GM12878 (cell line): ENCODE measurements around the gene HTRA2. TPM values are rescaled to one million over a fixed set of nuclear protein-coding genes. Genes with fewer than 3 reads are reported as not detected.

ENCODE experiments used
- ASH2L ChIP-seq: fragments of 300-600, 200-600 bp; sonication (generic); IDR thresholded peaks from 2 replicates; pipeline ENCODE4 v1.6.1; 2017; ENCODE audit warnings: low read depth, mild to moderate bottlenecking, borderline replicate concordance
- CBFB ChIP-seq: IDR thresholded peaks from 2 replicates; pipeline ENCODE4 v1.6.1; 2016; ENCODE audit warnings: antibody characterized with exemption, low read depth
- FOXK2 ChIP-seq: fragments of 450-650 bp; IDR thresholded peaks from 2 replicates; pipeline ENCODE4 v1.6.1; 2017; ENCODE audit warnings: mild to moderate bottlenecking, moderate library complexity
- MEF2A ChIP-seq: IDR thresholded peaks from 2 replicates; pipeline ENCODE4 v1.6.1; 2011; ENCODE audit warnings: low read depth, mild to moderate bottlenecking, low read length, moderate library complexity; ENCODE audit not compliant: insufficient read depth
- NBN ChIP-seq: fragments of 450-650 bp; IDR thresholded peaks from 2 replicates; pipeline ENCODE4 v1.6.1; 2016
- NFIC ChIP-seq: IDR thresholded peaks from 2 replicates; pipeline ENCODE4 v1.6.1; 2012; ENCODE audit warnings: low read depth, mild to moderate bottlenecking, inconsistent platforms, low read length, moderate library complexity
- PAX5 ChIP-seq: IDR thresholded peaks from 2 replicates; pipeline ENCODE4 v1.6.1; 2011; ENCODE audit warnings: low read depth, low read length, borderline replicate concordance
- RAD51 ChIP-seq: fragments of 450-650 bp; IDR thresholded peaks from 2 replicates; pipeline ENCODE4 v1.6.1; 2016; ENCODE audit warnings: moderate library complexity, mild to moderate bottlenecking, inconsistent platforms
- RELA ChIP-seq: fragments of 450-650 bp; IDR thresholded peaks from 2 replicates; pipeline ENCODE4 v1.8.0; 2014; ENCODE audit warnings: borderline replicate concordance; ENCODE audit not compliant: partially characterized antibody
- SMC3 ChIP-seq: IDR thresholded peaks from 2 replicates; pipeline ENCODE4 v1.6.1; 2011; ENCODE audit warnings: low read length, improper control_type of control experiment, borderline replicate concordance
- SP1 ChIP-seq: IDR thresholded peaks from one replicate; pipeline ENCODE4 v1.6.1; 2011; ENCODE audit warnings: low read depth, low read length
- STAT3 ChIP-seq: IDR thresholded peaks from 2 replicates; pipeline ENCODE4 v1.6.1; 2011; ENCODE audit warnings: low read depth, low read length, improper control_type of control experiment
- TCF7 ChIP-seq: IDR thresholded peaks from 2 replicates; pipeline ENCODE4 v1.6.1; 2014; ENCODE audit warnings: antibody characterized with exemption, borderline replicate concordance
- WRNIP1 ChIP-seq: IDR thresholded peaks from 2 replicates; pipeline ENCODE4 v1.6.1; 2011; ENCODE audit warnings: low read depth, low read length, improper control_type of control experiment, borderline replicate concordance
- ZBED1 ChIP-seq: IDR thresholded peaks from 2 replicates; pipeline ENCODE4 v1.6.1; 2016; ENCODE audit warnings: borderline replicate concordance
- ZNF384 ChIP-seq: IDR thresholded peaks from 2 replicates; pipeline ENCODE4 v1.6.1; 2012; ENCODE audit warnings: low read depth, mild to moderate bottlenecking, low read length, improper control_type of control experiment, borderline replicate concordance
- polyA plus RNA-seq, 11 experiments: library from polyadenylated mRNA; depleted of rRNA in 4 of 11; unstranded in 6 of 11; stranded (reverse) in 5 of 11; fragments of >200 nt; fragmentation: Nextera tagmentation in 4 of 11; fragmentation: Illumina TruSeq in 1 of 11; extraction: Ambion mirVana in 4 of 11; extraction: Trizol in 1 of 11; gene quantifications; 1 replicate in 1 of 11; 2 replicates in 10 of 11; pipeline versions ENCODE4 v1.2.1 to v1.2.3, GENCODE V29; 2011 to 2016; ENCODE audit warnings: inconsistent platforms in 2 of 11, missing spikeins in 2 of 11, low read depth in 1 of 11
- total RNA-seq, 4 experiments: library from RNA; depleted of rRNA in 3 of 4; stranded (reverse); fragments of >200 nt in 3 of 4; fragmentation: Illumina TruSeq in 1 of 4; extraction: Trizol in 1 of 4; gene quantifications; 2 replicates each; pipeline versions ENCODE4 v1.2.1 to v1.2.3, GENCODE V29; 2013 to 2021
- TF ChIP-seq, protein P1 (sequence below): fragments of 450-650 bp; IDR thresholded peaks from 2 replicates; pipeline ENCODE4 v1.6.1; 2018; ENCODE audit warnings: mild to moderate bottlenecking, low read depth, moderate library complexity; ENCODE audit not compliant: partially characterized antibody
- TF ChIP-seq, protein P2 (sequence below): fragments of 450-650 bp; IDR thresholded peaks from 2 replicates; pipeline ENCODE4 v1.6.1; 2017; ENCODE audit warnings: mild to moderate bottlenecking, moderate library complexity
- TF ChIP-seq, protein P3 (sequence below): IDR thresholded peaks from 2 replicates; pipeline ENCODE4 v1.6.1; 2012; ENCODE audit warnings: low read length, inconsistent platforms

Gene HTRA2
- total and polyA plus RNA-seq, 10 of the 15 experiments (the other 5 are each of a cell fraction or from before 2014, with no cell fraction given): 42.3 to 73.9 (median 54.6) TPM

DNA sequence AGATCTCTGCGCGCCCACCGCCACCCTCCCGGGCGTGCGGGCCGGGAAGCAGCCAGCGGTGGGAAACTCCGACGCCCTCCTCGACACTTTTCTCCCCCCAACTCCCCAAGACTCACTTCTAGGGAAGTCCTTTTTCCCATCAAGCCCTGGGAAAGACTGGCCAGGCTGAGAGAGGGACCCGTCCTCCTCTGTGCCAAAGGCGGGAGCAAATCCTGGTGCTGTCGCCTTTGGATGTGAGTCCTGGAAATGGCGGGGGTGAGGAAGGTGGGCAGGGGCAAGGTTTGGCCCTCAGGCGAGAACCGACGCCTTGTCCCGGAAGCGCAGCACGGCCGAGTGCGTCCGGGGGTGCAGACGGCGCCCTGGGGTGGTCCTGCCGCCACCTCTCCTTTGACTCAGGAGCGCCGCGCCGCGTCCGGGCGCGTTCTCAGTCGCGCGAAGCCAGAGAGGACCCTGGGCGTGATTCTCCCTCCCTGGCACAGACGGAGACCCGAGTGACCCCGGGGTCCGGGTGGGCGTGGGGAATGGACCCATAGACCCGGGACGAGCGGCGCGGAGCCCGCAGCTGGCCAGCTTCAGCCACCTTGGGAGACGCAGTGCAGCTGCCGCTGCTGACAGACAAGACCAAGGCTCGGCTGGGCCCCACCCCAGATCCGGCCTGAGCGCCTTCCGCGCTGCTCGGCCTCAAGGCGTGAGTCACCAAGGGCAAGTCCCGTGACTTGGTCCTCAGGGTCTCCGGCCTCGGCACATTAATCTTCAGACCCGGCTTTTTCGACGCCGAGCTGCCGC, 26.8 kb upstream of the HTRA2 start (continued):
- TF ChIP-seq, protein P1, sequence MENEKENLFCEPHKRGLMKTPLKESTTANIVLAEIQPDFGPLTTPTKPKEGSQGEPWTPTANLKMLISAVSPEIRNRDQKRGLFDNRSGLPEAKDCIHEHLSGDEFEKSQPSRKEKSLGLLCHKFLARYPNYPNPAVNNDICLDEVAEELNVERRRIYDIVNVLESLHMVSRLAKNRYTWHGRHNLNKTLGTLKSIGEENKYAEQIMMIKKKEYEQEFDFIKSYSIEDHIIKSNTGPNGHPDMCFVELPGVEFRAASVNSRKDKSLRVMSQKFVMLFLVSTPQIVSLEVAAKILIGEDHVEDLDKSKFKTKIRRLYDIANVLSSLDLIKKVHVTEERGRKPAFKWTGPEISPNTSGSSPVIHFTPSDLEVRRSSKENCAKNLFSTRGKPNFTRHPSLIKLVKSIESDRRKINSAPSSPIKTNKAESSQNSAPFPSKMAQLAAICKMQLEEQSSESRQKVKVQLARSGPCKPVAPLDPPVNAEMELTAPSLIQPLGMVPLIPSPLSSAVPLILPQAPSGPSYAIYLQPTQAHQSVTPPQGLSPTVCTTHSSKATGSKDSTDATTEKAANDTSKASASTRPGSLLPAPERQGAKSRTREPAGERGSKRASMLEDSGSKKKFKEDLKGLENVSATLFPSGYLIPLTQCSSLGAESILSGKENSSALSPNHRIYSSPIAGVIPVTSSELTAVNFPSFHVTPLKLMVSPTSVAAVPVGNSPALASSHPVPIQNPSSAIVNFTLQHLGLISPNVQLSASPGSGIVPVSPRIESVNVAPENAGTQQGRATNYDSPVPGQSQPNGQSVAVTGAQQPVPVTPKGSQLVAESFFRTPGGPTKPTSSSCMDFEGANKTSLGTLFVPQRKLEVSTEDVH: no peak
- TF ChIP-seq STAT3: no peak
- TF ChIP-seq MEF2A: no peak
- TF ChIP-seq, protein P2, sequence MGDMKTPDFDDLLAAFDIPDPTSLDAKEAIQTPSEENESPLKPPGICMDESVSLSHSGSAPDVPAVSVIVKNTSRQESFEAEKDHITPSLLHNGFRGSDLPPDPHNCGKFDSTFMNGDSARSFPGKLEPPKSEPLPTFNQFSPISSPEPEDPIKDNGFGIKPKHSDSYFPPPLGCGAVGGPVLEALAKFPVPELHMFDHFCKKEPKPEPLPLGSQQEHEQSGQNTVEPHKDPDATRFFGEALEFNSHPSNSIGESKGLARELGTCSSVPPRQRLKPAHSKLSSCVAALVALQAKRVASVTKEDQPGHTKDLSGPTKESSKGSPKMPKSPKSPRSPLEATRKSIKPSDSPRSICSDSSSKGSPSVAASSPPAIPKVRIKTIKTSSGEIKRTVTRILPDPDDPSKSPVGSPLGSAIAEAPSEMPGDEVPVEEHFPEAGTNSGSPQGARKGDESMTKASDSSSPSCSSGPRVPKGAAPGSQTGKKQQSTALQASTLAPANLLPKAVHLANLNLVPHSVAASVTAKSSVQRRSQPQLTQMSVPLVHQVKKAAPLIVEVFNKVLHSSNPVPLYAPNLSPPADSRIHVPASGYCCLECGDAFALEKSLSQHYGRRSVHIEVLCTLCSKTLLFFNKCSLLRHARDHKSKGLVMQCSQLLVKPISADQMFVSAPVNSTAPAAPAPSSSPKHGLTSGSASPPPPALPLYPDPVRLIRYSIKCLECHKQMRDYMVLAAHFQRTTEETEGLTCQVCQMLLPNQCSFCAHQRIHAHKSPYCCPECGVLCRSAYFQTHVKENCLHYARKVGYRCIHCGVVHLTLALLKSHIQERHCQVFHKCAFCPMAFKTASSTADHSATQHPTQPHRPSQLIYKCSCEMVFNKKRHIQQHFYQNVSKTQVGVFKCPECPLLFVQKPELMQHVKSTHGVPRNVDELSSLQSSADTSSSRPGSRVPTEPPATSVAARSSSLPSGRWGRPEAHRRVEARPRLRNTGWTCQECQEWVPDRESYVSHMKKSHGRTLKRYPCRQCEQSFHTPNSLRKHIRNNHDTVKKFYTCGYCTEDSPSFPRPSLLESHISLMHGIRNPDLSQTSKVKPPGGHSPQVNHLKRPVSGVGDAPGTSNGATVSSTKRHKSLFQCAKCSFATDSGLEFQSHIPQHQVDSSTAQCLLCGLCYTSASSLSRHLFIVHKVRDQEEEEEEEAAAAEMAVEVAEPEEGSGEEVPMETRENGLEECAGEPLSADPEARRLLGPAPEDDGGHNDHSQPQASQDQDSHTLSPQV: no peak
- peak; percentile 18; the same call in 1 of the 2 replicates for TF ChIP-seq CBFB
- TF ChIP-seq FOXK2: no peak
- TF ChIP-seq ZBED1: no peak
- no peak for TF ChIP-seq WRNIP1
- TF ChIP-seq RAD51: no peak
- TF ChIP-seq, protein P3, sequence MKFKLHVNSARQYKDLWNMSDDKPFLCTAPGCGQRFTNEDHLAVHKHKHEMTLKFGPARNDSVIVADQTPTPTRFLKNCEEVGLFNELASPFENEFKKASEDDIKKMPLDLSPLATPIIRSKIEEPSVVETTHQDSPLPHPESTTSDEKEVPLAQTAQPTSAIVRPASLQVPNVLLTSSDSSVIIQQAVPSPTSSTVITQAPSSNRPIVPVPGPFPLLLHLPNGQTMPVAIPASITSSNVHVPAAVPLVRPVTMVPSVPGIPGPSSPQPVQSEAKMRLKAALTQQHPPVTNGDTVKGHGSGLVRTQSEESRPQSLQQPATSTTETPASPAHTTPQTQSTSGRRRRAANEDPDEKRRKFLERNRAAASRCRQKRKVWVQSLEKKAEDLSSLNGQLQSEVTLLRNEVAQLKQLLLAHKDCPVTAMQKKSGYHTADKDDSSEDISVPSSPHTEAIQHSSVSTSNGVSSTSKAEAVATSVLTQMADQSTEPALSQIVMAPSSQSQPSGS: no peak
- no peak for TF ChIP-seq NBN
- peak; percentile 11; the same call in 1 of the 2 replicates for TF ChIP-seq PAX5
- TF ChIP-seq ZNF384: no peak
- no peak for TF ChIP-seq SMC3
- no peak for TF ChIP-seq SP1
- no peak for TF ChIP-seq NFIC
- TF ChIP-seq RELA: peak; percentile 6
- TF ChIP-seq ASH2L: no peak
- TF ChIP-seq TCF7: no peak
